ENCODE measurements around the gene ALK. TPM values are rescaled to one million over a fixed set of nuclear protein-coding genes. Genes with fewer than 3 reads are reported as not detected.
A peak's percentile ranks its signal among the peaks of the same experiment; 100 is the strongest.

ALK gene
- total RNA-seq, 1 donor from 2014 or later: not detected

DNA sequence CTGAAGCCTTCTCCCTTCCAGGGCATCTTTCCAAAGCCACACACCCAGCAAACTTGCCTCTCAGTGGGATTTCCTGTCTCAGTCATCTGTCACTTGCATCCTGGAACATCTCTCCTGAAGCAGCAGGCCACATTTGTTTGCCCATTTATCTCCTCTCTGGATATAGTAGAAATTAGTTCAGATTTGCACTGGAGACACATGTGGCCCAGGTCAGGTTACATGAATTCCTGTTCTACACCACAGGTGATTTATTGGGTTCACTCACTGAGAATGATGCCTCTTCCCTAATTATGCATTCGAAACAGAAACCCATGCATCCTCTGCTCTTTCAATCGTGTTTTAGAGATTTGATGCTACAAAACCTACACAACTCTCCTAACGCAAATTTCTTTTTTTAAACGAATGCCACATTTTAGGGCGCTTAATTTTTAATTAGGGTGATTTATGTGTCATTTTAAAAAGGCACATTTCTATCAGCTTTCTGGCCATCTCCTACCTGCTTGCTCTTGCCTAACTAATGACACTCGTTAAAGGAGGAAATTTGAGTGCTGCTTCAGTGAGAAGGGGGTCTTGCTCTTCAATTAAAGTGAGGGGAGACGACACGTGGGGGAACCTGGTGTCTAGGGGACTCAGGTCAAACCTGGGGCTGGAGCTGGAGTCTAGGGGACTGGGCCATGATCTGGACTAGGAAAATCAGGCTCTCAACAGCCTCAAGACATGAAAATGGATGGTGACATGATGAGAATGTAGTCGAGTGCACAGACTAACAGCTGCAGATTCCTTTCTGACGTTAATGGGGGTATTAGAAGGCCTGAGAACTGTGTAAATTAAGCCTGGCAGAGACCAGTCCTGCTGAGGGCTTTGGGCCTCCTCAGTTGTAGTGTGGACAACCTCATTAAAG lies 584.8 kb downstream of the ALK start:
- H3K9me3 Mint-ChIP-seq: no peaks in the 10 kb centered on the region
- no peaks in the 10 kb centered on the region for H3K4me1 Mint-ChIP-seq (ENCODE audit: low read depth)
- intact Hi-C loops (cut with micrococcal nuclease): no loop called here
- H3K27ac Mint-ChIP-seq: no peak overlapping the region
- peaks cover 9% of the 10 kb centered on the region for H3K27me3 Mint-ChIP-seq (ENCODE audit: insufficient read depth)
- no peak for DNase-seq (ENCODE audit: low spot score)
- no peaks in the 10 kb centered on the region for H3K36me3 Mint-ChIP-seq (ENCODE audit: low read depth)
- no peak overlapping the region for H3K4me3 Mint-ChIP-seq

- DNase-seq (ENCODE audit: low spot score): no peak
- Mint-ChIP-seq H3K4me1 (ENCODE audit: low read depth) (no peaks in the 10 kb centered on the region), H3K4me3 (no peak overlapping the region), H3K27me3 (ENCODE audit: insufficient read depth) (peaks cover 9% of the 10 kb centered on the region), H3K27ac (no peak overlapping the region), H3K9me3 (no peaks in the 10 kb centered on the region), H3K36me3 (ENCODE audit: low read depth) (no peaks in the 10 kb centered on the region)
- intact Hi-C loops (cut with micrococcal nuclease): no loop called here
Measured at GRCh38 chr2:29335396-29335795, 586.0 kb downstream of the ALK start.

DNA sequence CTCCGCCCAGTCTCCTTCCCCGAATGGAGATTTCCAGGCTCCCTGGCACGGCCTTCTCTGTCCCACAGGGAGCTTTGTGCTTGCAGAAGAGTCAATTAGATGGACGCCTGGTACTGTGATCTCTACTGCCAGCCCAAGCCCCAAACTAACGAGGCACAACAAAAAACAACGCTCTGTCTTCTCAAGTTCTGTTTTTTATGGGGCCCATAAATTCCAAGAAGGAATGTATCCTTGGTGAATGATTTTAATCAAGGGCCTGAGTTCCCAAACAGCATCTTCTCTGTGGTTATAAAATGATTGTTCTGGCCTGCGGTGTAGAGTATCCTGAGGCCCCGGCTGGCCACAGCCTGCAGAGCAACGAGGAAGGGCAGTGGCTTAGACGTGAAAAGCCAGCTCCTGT lies 586.7 kb downstream of the ALK start:
- Mint-ChIP-seq H3K9me3 (no peaks in the 10 kb centered on the region), H3K27ac (no peak overlapping the region), H3K27me3 (ENCODE audit: insufficient read depth) (peaks cover 9% of the 10 kb centered on the region), H3K4me1 (ENCODE audit: low read depth) (no peaks in the 10 kb centered on the region), H3K4me3 (no peak overlapping the region), H3K36me3 (ENCODE audit: low read depth) (no peaks in the 10 kb centered on the region)
- DNase-seq (ENCODE audit: low spot score): no peak
- intact Hi-C loops (cut with micrococcal nuclease): no loop called here

GRCh38 chr2:29332540-29332939 lies 588.8 kb downstream of the ALK start:
- no peaks in the 10 kb centered on the region for H3K9me3 Mint-ChIP-seq

GRCh38 chr2:29329899-29330298 lies 591.5 kb downstream of the ALK start:
- Mint-ChIP-seq H3K27me3 (ENCODE audit: insufficient read depth) (peaks cover 8% of the 10 kb centered on the region), H3K36me3 (ENCODE audit: low read depth) (no peaks in the 10 kb centered on the region), H3K9me3 (no peaks in the 10 kb centered on the region), H3K4me3 (no peak overlapping the region), H3K27ac (no peak overlapping the region), H3K4me1 (ENCODE audit: low read depth) (peaks cover 15% of the 10 kb centered on the region)
- DNase-seq (ENCODE audit: low spot score): no peak
- intact Hi-C loops (cut with micrococcal nuclease): no loop called here

More at GRCh38 chr2:29332540-29332939, 588.8 kb downstream of the ALK start:
- no peak for DNase-seq (ENCODE audit: low spot score)
- Mint-ChIP-seq H3K36me3 (ENCODE audit: low read depth) (no peaks in the 10 kb centered on the region), H3K27ac (no peak overlapping the region), H3K4me3 (no peak overlapping the region), H3K27me3 (ENCODE audit: insufficient read depth) (peaks cover 4% of the 10 kb centered on the region), H3K4me1 (ENCODE audit: low read depth) (no peaks in the 10 kb centered on the region)
- intact Hi-C loops (cut with micrococcal nuclease): no loop called here

GRCh38 chr2:29326926-29327325 lies 594.5 kb downstream of the ALK start:
- intact Hi-C loops (cut with micrococcal nuclease): no loop called here

DNA sequence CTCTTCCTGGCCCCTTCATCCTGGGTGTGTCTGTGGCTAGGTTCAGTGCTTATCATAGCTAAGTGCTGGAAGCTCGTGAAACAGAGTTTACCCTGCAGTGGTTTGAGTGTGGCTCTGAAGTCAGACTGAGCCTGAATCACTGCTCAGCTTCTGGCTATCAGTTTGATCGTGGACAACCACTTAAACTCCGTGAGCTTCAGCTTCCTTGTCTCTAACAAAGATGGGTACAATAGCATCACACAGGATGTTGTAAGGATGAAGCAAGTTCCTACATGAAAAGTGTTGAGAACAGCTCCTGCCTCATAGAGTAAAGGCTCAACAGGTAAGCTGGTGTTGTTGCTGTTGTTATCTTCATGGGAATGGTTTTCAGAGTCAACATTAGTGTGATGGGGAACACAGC lies 595.8 kb downstream of the ALK start:
- no peak overlapping the region for H3K27ac Mint-ChIP-seq
- no peak for DNase-seq (ENCODE audit: low spot score)
- intact Hi-C loops (cut with micrococcal nuclease): loop anchor here (1.0 kb wide), 1 partner anchor 16 kb away; no protein-coding TSS in a partner anchor

More at GRCh38 chr2:29326926-29327325, 594.5 kb downstream of the ALK start:
- Mint-ChIP-seq H3K36me3 (ENCODE audit: low read depth) (no peaks in the 10 kb centered on the region), H3K27ac (no peak overlapping the region), H3K4me1 (ENCODE audit: low read depth) (peaks cover 37% of the 10 kb centered on the region), H3K9me3 (no peaks in the 10 kb centered on the region), H3K4me3 (no peak overlapping the region), H3K27me3 (ENCODE audit: insufficient read depth) (peaks cover 12% of the 10 kb centered on the region)
- DNase-seq (ENCODE audit: low spot score): no peak

DNA sequence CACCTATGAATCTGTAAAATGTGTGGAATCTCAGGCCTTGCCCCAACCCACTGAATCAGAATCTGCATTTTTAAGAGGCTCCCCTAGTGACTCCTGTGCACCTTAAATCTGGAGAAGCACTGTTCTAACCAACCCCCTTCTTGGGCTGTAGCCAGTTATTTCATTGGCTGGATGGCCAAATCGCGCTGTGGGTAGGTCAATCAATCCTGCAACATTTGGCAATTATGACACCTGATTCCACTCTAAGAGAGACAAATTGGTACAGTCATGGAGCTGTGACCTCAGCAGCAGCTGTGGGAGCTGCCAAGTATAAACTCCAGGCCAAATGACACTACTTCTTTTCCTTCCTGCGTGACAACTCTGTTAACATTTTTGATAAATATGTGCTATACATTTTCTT lies 597.4 kb downstream of the ALK start:
- H3K27ac Mint-ChIP-seq: no peak overlapping the region
- intact Hi-C loops (cut with micrococcal nuclease): loop anchor here (1.0 kb wide), 1 partner anchor 9 kb away; no protein-coding TSS in a partner anchor
- peaks cover 50% of the 10 kb centered on the region for H3K4me1 Mint-ChIP-seq (ENCODE audit: low read depth)
- H3K4me3 Mint-ChIP-seq: no peak overlapping the region
- no peaks in the 10 kb centered on the region for H3K9me3 Mint-ChIP-seq
- DNase-seq (ENCODE audit: low spot score): no peak
- H3K36me3 Mint-ChIP-seq (ENCODE audit: low read depth): no peaks in the 10 kb centered on the region
- peaks cover 15% of the 10 kb centered on the region for H3K27me3 Mint-ChIP-seq (ENCODE audit: insufficient read depth)

More for the DNA sequence above, 595.8 kb downstream of the ALK start:
- Mint-ChIP-seq H3K4me1 (ENCODE audit: low read depth) (peaks cover 46% of the 10 kb centered on the region), H3K4me3 (no peak overlapping the region), H3K36me3 (ENCODE audit: low read depth) (no peaks in the 10 kb centered on the region), H3K9me3 (no peaks in the 10 kb centered on the region), H3K27me3 (ENCODE audit: insufficient read depth) (peaks cover 12% of the 10 kb centered on the region)

- peaks cover 51% of the 10 kb centered on the region for H3K4me1 Mint-ChIP-seq (ENCODE audit: low read depth)
- H3K36me3 Mint-ChIP-seq (ENCODE audit: low read depth): no peaks in the 10 kb centered on the region
- intact Hi-C loops (cut with micrococcal nuclease): loop anchor here (1.0 kb wide), 1 partner anchor 8 kb away; no protein-coding TSS in a partner anchor
- no peaks in the 10 kb centered on the region for H3K9me3 Mint-ChIP-seq
- no peak overlapping the region for H3K27ac Mint-ChIP-seq
- H3K4me3 Mint-ChIP-seq: no peak overlapping the region
- H3K27me3 Mint-ChIP-seq (ENCODE audit: insufficient read depth): peaks cover 15% of the 10 kb centered on the region
- DNase-seq (ENCODE audit: low spot score): no peak
Measured at GRCh38 chr2:29323301-29323700, 598.1 kb downstream of the ALK start.

- Mint-ChIP-seq H3K27ac (peak overlapping the region; percentile 68), H3K9me3 (no peaks in the 10 kb centered on the region), H3K36me3 (ENCODE audit: low read depth) (no peaks in the 10 kb centered on the region), H3K4me1 (ENCODE audit: low read depth) (peaks cover 64% of the 10 kb centered on the region), H3K4me3 (no peak overlapping the region), H3K27me3 (ENCODE audit: insufficient read depth) (peaks cover 8% of the 10 kb centered on the region)
- intact Hi-C loops (cut with micrococcal nuclease): no loop called here
- peak; percentile 6 for DNase-seq (ENCODE audit: low spot score)
Measured at GRCh38 chr2:29322011-29322410, 599.4 kb downstream of the ALK start.

DNA sequence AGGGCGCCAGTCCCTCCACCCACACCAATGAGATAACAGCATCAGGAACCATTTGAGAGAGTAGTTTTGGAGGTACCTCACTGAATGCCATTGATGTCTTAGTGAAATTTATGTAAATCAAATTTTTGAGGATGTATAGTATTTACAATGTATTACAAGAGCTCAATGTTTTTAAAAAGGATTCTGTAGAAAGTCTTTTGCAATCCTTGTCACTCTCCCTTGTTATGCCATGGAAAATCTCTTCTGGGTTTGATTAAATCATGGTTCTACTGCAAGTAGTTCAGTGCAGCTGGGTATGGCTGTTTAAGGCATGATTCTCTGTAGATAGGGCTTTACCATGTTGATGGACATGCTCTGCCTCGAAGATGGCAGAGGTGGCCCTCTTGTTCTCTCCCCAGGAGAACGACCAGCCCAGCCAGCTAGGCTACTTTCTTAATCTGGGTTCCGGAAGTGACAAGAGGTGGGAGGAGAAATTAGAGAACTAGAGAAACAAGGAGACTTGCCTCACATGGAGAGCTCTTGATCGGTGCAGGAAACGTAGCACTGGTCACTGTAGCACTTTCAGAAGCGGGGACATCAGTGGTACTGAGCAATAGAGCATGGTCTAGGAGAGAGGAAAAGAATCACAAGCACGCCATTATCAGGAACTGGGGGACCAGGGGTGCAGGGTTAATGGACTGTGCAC lies 603.4 kb downstream of the ALK start:
- H3K27ac Mint-ChIP-seq: peak overlapping the region; percentile 1
- H3K36me3 Mint-ChIP-seq (ENCODE audit: low read depth): no peaks in the 10 kb centered on the region
- intact Hi-C loops (cut with micrococcal nuclease): loop anchor here (5.0 to 10.0 kb wide), 2 partner anchors 306 to 493 kb away; no protein-coding TSS in a partner anchor
- H3K4me1 Mint-ChIP-seq (ENCODE audit: low read depth): peaks cover 75% of the 10 kb centered on the region
- peaks cover 7% of the 10 kb centered on the region for H3K27me3 Mint-ChIP-seq (ENCODE audit: insufficient read depth)
- no peak for DNase-seq (ENCODE audit: low spot score)
- H3K9me3 Mint-ChIP-seq: no peaks in the 10 kb centered on the region
- H3K4me3 Mint-ChIP-seq: no peak overlapping the region

DNA sequence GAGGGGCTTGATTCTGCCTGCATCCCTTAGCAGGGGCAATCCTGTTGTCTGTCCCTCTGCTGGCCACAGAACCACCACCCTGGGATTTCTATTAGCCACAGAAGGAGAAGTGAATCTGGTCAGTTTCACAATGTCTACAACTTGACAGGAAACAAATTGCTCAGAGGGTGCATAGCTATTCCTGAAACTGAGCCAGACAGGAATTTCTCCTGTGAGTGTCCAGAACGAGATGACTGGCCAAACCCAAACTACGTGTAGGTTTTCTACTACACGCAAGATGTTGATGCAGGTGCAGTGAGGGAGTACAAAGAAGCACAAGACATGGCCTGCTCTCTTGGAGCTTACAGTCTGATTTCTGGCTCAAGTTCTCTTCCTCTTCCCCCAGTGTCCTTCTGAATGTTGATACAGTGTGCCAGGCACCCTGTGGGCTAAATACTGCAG lies 604.3 kb downstream of the ALK start:
- Mint-ChIP-seq H3K4me3 (no peak overlapping the region), H3K27me3 (ENCODE audit: insufficient read depth) (peaks cover 7% of the 10 kb centered on the region), H3K36me3 (ENCODE audit: low read depth) (no peaks in the 10 kb centered on the region), H3K9me3 (no peaks in the 10 kb centered on the region), H3K4me1 (ENCODE audit: low read depth) (peaks cover 67% of the 10 kb centered on the region), H3K27ac (no peak overlapping the region)
- no peak for DNase-seq (ENCODE audit: low spot score)
- intact Hi-C loops (cut with micrococcal nuclease): loop anchor here (5.0 to 10.0 kb wide), 2 partner anchors 305 to 492 kb away; no protein-coding TSS in a partner anchor
